H1 (cell line): ENCODE data around the gene DNAH10. TPM values are rescaled to one million over a fixed set of nuclear protein-coding genes. Genes with fewer than 3 reads are reported as not detected.

Experiments
- CTCF ChIA-PET: fragments of 300-600 bp; sonication (Branson Sonifier 250); formaldehyde crosslinking; loops from one replicate; lab custom pipeline; 2021; ENCODE audit not compliant: partially characterized antibody; lab: Charles Lee
- POLR2A ChIA-PET: fragments of 300-600 bp; sonication (Branson Sonifier 250); formaldehyde crosslinking; loops from one replicate; lab custom pipeline; 2021; ENCODE audit warnings: inconsistent platforms; ENCODE audit not compliant: partially characterized antibody; lab: Charles Lee
- DNase-seq, 2 experiments: peaks; one replicate each; pipeline versions ENCODE4 v3.0.0 to v3.0.0-alpha.2; 2010 to 2022; ENCODE audit warnings: low spot score in 2 of 2, low read depth in 1 of 2, mixed read lengths in 1 of 2
- FAIRE-seq: peaks from 2 replicates; lab custom pipeline; 2011; peaks lifted over from hg19 to GRCh38; lab: Jason Lieb, UNC
- H2AFZ ChIP-seq: 2 replicates; pipeline ENCODE4 v1.8.1; 2012; ENCODE audit warnings: low read length, inconsistent platforms
- H2AK5ac ChIP-seq: 2 replicates; pipeline ENCODE4 v1.6.1; 2013; ENCODE audit warnings: low read depth, low read length
- H2BK120ac ChIP-seq: replicated peaks from 2 replicates; pipeline ENCODE3; 2013; ENCODE audit warnings: low read depth, low read length, inconsistent platforms
- H2BK12ac ChIP-seq: 2 replicates; pipeline ENCODE4 v1.6.1; 2013; ENCODE audit warnings: low read depth, low read length
- H2BK15ac ChIP-seq: 2 replicates; pipeline ENCODE4 v1.6.1; 2013; ENCODE audit warnings: low read length
- H2BK20ac ChIP-seq: 2 replicates; pipeline ENCODE4 v1.6.1; 2013; ENCODE audit warnings: low read length
- H2BK5ac ChIP-seq: 2 replicates; pipeline ENCODE4 v1.6.1; 2013; ENCODE audit warnings: low read depth, low read length
- H3K14ac ChIP-seq: 2 replicates; pipeline ENCODE4 v1.6.1; 2013; ENCODE audit warnings: inconsistent platforms; ENCODE audit not compliant: insufficient read length
- H3K18ac ChIP-seq: 2 replicates; pipeline ENCODE4 v1.6.1; 2013; ENCODE audit warnings: low read length; ENCODE audit errors: extremely low read depth
- H3K23ac ChIP-seq: 2 replicates; pipeline ENCODE4 v1.6.1; 2013; ENCODE audit warnings: inconsistent platforms; ENCODE audit not compliant: insufficient read length
- H3K23me2 ChIP-seq: 2 replicates; pipeline ENCODE4 v1.6.1; 2013; ENCODE audit warnings: low read depth, low read length
- H3K27ac ChIP-seq: 2 replicates; pipeline ENCODE4 v1.6.1; 2011; ENCODE audit warnings: low read depth, low read length, inconsistent platforms
- H3K27me3 ChIP-seq, 4 experiments: replicated peaks in 1 of 4; 1 replicate in 1 of 4; 2 replicates in 3 of 4; pipeline versions ENCODE4 v1.6.1 to v1.8.1; 2011 to 2013; ENCODE audit warnings: low read length in 3 of 4, mild to moderate bottlenecking in 3 of 4, inconsistent platforms in 2 of 4, mixed read lengths in 2 of 4, moderate library complexity in 1 of 4; ENCODE audit not compliant: control insufficient read depth in 3 of 4, insufficient read depth in 3 of 4; ENCODE audit errors: extremely low read depth in 1 of 4
- H3K36me3 ChIP-seq, 4 experiments: 2 replicates each; pipeline versions ENCODE4 v1.6.1 to v1.8.1; 2011 to 2013; ENCODE audit warnings: mild to moderate bottlenecking in 4 of 4, low read length in 3 of 4, moderate library complexity in 2 of 4, control low read depth in 1 of 4, inconsistent platforms in 1 of 4; ENCODE audit not compliant: insufficient read depth in 4 of 4, control insufficient read depth in 2 of 4
- H3K4ac ChIP-seq: replicated peaks from 2 replicates; pipeline ENCODE3; 2013; ENCODE audit warnings: low read length, low read depth, mixed read lengths, inconsistent platforms; ENCODE audit not compliant: insufficient read length
- H3K4me1 ChIP-seq, 4 experiments: replicated peaks in 1 of 4; 1 replicate in 1 of 4; 2 replicates in 3 of 4; pipeline versions ENCODE4 v1.6.1 to v1.8.1; 2011 to 2013; ENCODE audit warnings: low read length in 3 of 4, inconsistent platforms in 2 of 4, mixed read lengths in 1 of 4; ENCODE audit not compliant: insufficient read depth in 4 of 4, control insufficient read depth in 3 of 4
- H3K4me2 ChIP-seq, 2 experiments: 2 replicates each; pipeline versions ENCODE4 v1.6.1 to v1.8.1; 2011 to 2013; ENCODE audit warnings: low read depth in 2 of 2, low read length in 2 of 2, control low read depth in 1 of 2, inconsistent platforms in 1 of 2, mild to moderate bottlenecking in 1 of 2; ENCODE audit not compliant: insufficient read depth in 1 of 2
- H3K4me3 ChIP-seq, 4 experiments: fragments of 200-600, 300-600 bp in 1 of 4; sonication (generic), shearing (Covaris generic), sonication (Bioruptor Twin) in 1 of 4; 2 replicates each; pipeline versions ENCODE4 v1.5.1 to v1.8.1; 2011 to 2016; ENCODE audit warnings: low read length in 4 of 4, low read depth in 3 of 4, control low read depth in 2 of 4, inconsistent platforms in 2 of 4, mild to moderate bottlenecking in 2 of 4, mixed read lengths in 1 of 4, moderate library complexity in 1 of 4; ENCODE audit not compliant: insufficient read depth in 2 of 4; ENCODE audit errors: extremely low read depth in 1 of 4
- H3K56ac ChIP-seq: replicated peaks from 2 replicates; pipeline ENCODE3; 2013; ENCODE audit warnings: low read depth, mild to moderate bottlenecking, mixed read lengths, low read length, inconsistent platforms; ENCODE audit not compliant: insufficient read length
- H3K79me1 ChIP-seq: 2 replicates; pipeline ENCODE4 v1.6.1; 2013; ENCODE audit warnings: low read depth, low read length, control low read depth
- H3K79me2 ChIP-seq, 2 experiments: 2 replicates each; pipeline versions ENCODE4 v1.6.1 to v1.8.1; 2012 to 2013; ENCODE audit warnings: low read length in 2 of 2, mild to moderate bottlenecking in 2 of 2, inconsistent platforms in 1 of 2; ENCODE audit not compliant: insufficient read depth in 2 of 2, control insufficient read depth in 1 of 2
- H3K9ac ChIP-seq, 4 experiments: replicated peaks in 1 of 4; 1 replicate in 1 of 4; 2 replicates in 3 of 4; pipeline versions ENCODE4 v1.6.1 to v1.8.1; 2011 to 2013; ENCODE audit warnings: low read depth in 3 of 4, low read length in 3 of 4, control low read depth in 2 of 4, mild to moderate bottlenecking in 2 of 4, moderate library complexity in 2 of 4, inconsistent platforms in 1 of 4; ENCODE audit errors: extremely low read depth in 1 of 4
- H3K9me3 ChIP-seq, 2 experiments: 2 replicates each; pipeline versions ENCODE4 v1.6.1 to v1.8.1; 2012 to 2013; ENCODE audit warnings: mild to moderate bottlenecking in 2 of 2, moderate library complexity in 2 of 2, control low read depth in 1 of 2, inconsistent platforms in 1 of 2, low read depth in 1 of 2, low read length in 1 of 2, mixed read lengths in 1 of 2; ENCODE audit not compliant: insufficient read depth in 2 of 2
- H4K20me1 ChIP-seq, 2 experiments: replicated peaks in 1 of 2; 2 replicates each; pipeline versions ENCODE3 to v1.8.1; 2011 to 2013; ENCODE audit warnings: inconsistent platforms in 2 of 2, low read length in 2 of 2, mild to moderate bottlenecking in 1 of 2; ENCODE audit not compliant: insufficient read depth in 2 of 2, control insufficient read depth in 1 of 2
- H4K5ac ChIP-seq: 2 replicates; pipeline ENCODE4 v1.6.1; 2013; ENCODE audit warnings: low read length, low read depth, mixed read lengths, inconsistent platforms; ENCODE audit not compliant: insufficient read length
- H4K8ac ChIP-seq: 2 replicates; pipeline ENCODE4 v1.8.0; 2013; ENCODE audit warnings: mild to moderate bottlenecking, moderate library complexity, low read length, inconsistent platforms; ENCODE audit not compliant: insufficient read depth; ENCODE audit errors: extremely low read depth
- H4K91ac ChIP-seq: replicated peaks from 2 replicates; pipeline ENCODE3; 2013; ENCODE audit warnings: low read length, mixed read lengths, inconsistent platforms; ENCODE audit not compliant: insufficient read length
- CTBP2 ChIP-seq: IDR thresholded peaks from 2 replicates; pipeline ENCODE4 v1.7.0; 2011; ENCODE audit warnings: borderline replicate concordance, mild to moderate bottlenecking, moderate library complexity, mixed read lengths, low read length; ENCODE audit not compliant: insufficient read depth, insufficient read length
- KDM1A ChIP-seq: fragments of 200-600, 300-600 bp; sonication (generic); IDR thresholded peaks from 2 replicates; pipeline ENCODE4 v1.7.1; 2016; ENCODE audit warnings: mild to moderate bottlenecking, low read length, borderline replicate concordance
- RBBP5 ChIP-seq: IDR thresholded peaks from 2 replicates; pipeline ENCODE4 v1.7.1; 2012; ENCODE audit warnings: low read depth, mild to moderate bottlenecking, inconsistent platforms, low read length, moderate library complexity, borderline replicate concordance
- SUZ12 ChIP-seq: fragments of 200-600 bp; sonication (generic); IDR thresholded peaks from 2 replicates; pipeline ENCODE4 v1.6.1; 2012; ENCODE audit warnings: mild to moderate bottlenecking, inconsistent platforms, low read length, moderate library complexity, mixed read lengths
- ZNF274 ChIP-seq: IDR thresholded peaks from 2 replicates; pipeline ENCODE4 v1.7.0; 2012; ENCODE audit warnings: low read length, borderline replicate concordance; ENCODE audit errors: extremely low read depth
- whole genome bisulfite sequencing, 2 experiments: shearing (Covaris generic) in 1 of 2; methylation state at CpG; one replicate each; pipeline versions ENCODE4 v1.1.6 to v1.1.7; 2013 to 2015; ENCODE audit warnings: low lambda C conversion rate in 2 of 2, mixed read lengths in 2 of 2, inconsistent platforms in 1 of 2, low coverage in 1 of 2, missing lambda C conversion rate in 1 of 2; ENCODE audit not compliant: insufficient replicate concordance in 2 of 2, insufficient coverage in 1 of 2, insufficient read length in 1 of 2; ENCODE audit errors: extremely low coverage in 1 of 2, missing lambda C conversion rate in 1 of 2; 5-methylcytosine and 5-hydroxymethylcytosine counted together
- polyA plus RNA-seq, 7 experiments: library from polyadenylated mRNA; depleted of rRNA in 3 of 7; stranded (reverse) in 5 of 7; unstranded in 2 of 7; fragments of >200 nt in 5 of 7; fragments of 200-250 nt in 2 of 7; gene quantifications; 1 replicate in 5 of 7; 2 replicates in 1 of 7; 4 replicates in 1 of 7; pipeline versions ENCODE4 v1.2.1 to v1.2.3, GENCODE V29; 2011 to 2013; ENCODE audit warnings: missing spikeins in 2 of 7, mixed read lengths in 2 of 7
- total RNA-seq: library from RNA; stranded (reverse); fragmentation: NEBNext Ultra II Directional; extraction: Animal tissue kit (Norgen Biotek cat#: 25700); gene quantifications from 2 replicates; pipeline ENCODE4 v1.2.1, GENCODE V29; 2021

Gene DNAH10
- total and polyA plus RNA-seq, 2 of the 8 experiments (the other 6 are each of a cell fraction or from before 2014, with no cell fraction given), result 0.02 to 0.24 TPM

DNA sequence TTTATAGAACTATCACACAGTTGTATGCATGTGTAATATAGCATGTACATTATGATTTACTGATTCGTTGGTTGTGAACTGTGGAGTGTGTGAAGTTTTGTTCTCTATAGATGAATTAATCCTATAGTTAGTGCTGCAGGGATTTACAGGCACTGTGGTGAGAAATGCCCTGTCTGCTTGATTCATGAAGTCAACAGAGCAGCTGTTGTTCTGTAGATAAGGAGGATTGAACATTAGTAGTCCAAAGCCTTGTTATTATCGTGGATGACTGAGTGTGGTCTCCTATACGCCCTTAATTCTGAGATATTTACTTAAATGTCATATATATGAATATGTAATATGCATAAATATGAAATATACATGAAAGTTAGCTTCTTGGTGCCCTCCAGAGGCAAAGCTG is 98.3 kb downstream of the DNAH10 start:
- Histone ChIP-seq H3K36me3 (no peaks in the 10 kb centered on the region), H3K23ac (no peak overlapping the region), H2BK120ac (no peak overlapping the region), H2BK5ac (no peak overlapping the region), H3K4me3 (no peak overlapping the region), H3K14ac (no peak overlapping the region), H4K20me1 (peaks cover 0 to 2% of the 10 kb centered on the region in 2 experiments), H2BK12ac (no peak overlapping the region), H2BK20ac (no peak overlapping the region), H3K23me2 (no peaks in the 10 kb centered on the region), H3K4me2 (no peak overlapping the region), H3K9me3 (no peaks in the 10 kb centered on the region), H3K27me3 (no peaks in the 10 kb centered on the region; a peak in 2 of 7 replicates), H3K27ac (no peak overlapping the region), H3K79me2 (no peaks in the 10 kb centered on the region), H2AFZ (no peak overlapping the region), H3K79me1 (no peaks in the 10 kb centered on the region), H2AK5ac (no peak overlapping the region), H3K18ac (no peak overlapping the region), H4K91ac (no peak overlapping the region), H2BK15ac (no peak overlapping the region), H3K56ac (no peak overlapping the region), H4K5ac (no peak overlapping the region), H3K4ac (no peak overlapping the region), H4K8ac (no peak overlapping the region), H3K9ac (no peak overlapping the region), H3K4me1 (no peaks in the 10 kb centered on the region)
- POLR2A ChIA-PET, result no interaction called here
- WGBS, 2 experiments, result 88% methylated on average over 3 of the region's 3 CpGs; no CpG with 5 or more reads in 1 of the 2 experiments
- CTCF ChIA-PET, result interaction anchor here (1.2 kb wide), 1 partner anchor 126 kb away, joined by 3 read pairs; no protein-coding TSS in a partner anchor
- DNase-seq, result no peak
- FAIRE-seq, result no peak
- TF ChIP-seq RBBP5 (no peak), KDM1A (no peak), ZNF274 (no peak), CTBP2 (no peak), SUZ12 (no peak)
